Endothelial cell of umbilical vein (primary cell): Measurements from ENCODE around the gene CLEC11A. TPM values are rescaled to one million over a fixed set of nuclear protein-coding genes. Genes with fewer than 3 reads are reported as not detected.

Source experiments
- BruUV-seq: library from RNA; stranded (reverse); fragments of 400-500 nt; replicated peaks from 2 replicates; lab custom pipeline; 2021; lab: Mats Ljungman, UMichigan
- CTCF ChIA-PET: fragments of 300-600, 350-600 bp; sonication (Branson Sonifier 250); formaldehyde crosslinking; loops from one replicate; lab custom pipeline; 2021; ENCODE audit warnings: antibody characterized with exemption, inconsistent platforms; lab: Charles Lee
- POLR2A ChIA-PET: fragments of 300-600, 350-600 bp; sonication (Branson Sonifier 250); formaldehyde crosslinking; loops from one replicate; lab custom pipeline; 2021; ENCODE audit warnings: antibody characterized with exemption, inconsistent platforms; lab: Charles Lee
- DNase-seq: peaks from one replicate; pipeline ENCODE4 v3.0.0-alpha.2; 2011; ENCODE audit warnings: low read depth, low spot score
- FAIRE-seq: peaks from 2 replicates; lab custom pipeline; 2011; peaks lifted over from hg19 to GRCh38; lab: Jason Lieb, UNC
- H2AFZ ChIP-seq: 2 replicates; pipeline ENCODE4 v1.6.0; 2012; ENCODE audit warnings: low read depth, low read length, control low read depth, inconsistent platforms
- H3K27ac ChIP-seq: 2 replicates; pipeline ENCODE4 v1.5.1; 2011; ENCODE audit warnings: low read depth, mild to moderate bottlenecking, control low read depth, low read length, moderate library complexity; ENCODE audit not compliant: insufficient read depth
- H3K27me3 ChIP-seq, 2 experiments: 2 replicates each; pipeline versions ENCODE4 v1.6.0 to v1.6.1; 2011; ENCODE audit warnings: low read length in 2 of 2, mixed read lengths in 1 of 2; ENCODE audit not compliant: control insufficient read depth in 2 of 2, insufficient read depth in 2 of 2
- H3K36me3 ChIP-seq, 2 experiments: 2 replicates in 1 of 2; 3 replicates in 1 of 2; pipeline ENCODE4 v1.5.1; 2011; ENCODE audit warnings: low read length in 2 of 2, mild to moderate bottlenecking in 1 of 2, moderate library complexity in 1 of 2; ENCODE audit not compliant: control insufficient read depth in 2 of 2, insufficient read depth in 2 of 2; ENCODE audit errors: extremely low read depth in 1 of 2
- H3K4me1 ChIP-seq: 3 replicates; pipeline ENCODE4 v1.5.1; 2011; ENCODE audit warnings: mild to moderate bottlenecking, low read length; ENCODE audit not compliant: control insufficient read depth, insufficient read depth; ENCODE audit errors: extremely low read depth
- H3K4me2 ChIP-seq: 2 replicates; pipeline ENCODE4 v1.6.1; 2011; ENCODE audit warnings: low read length, control low read depth, mixed read lengths; ENCODE audit not compliant: insufficient read depth
- H3K4me3 ChIP-seq, 3 experiments: fragments of 200-600 bp in 1 of 3; sonication (generic), shearing (Covaris generic) in 1 of 3; replicated peaks in 1 of 3; 2 replicates each; pipeline ENCODE4 v1.5.1; 2011 to 2016; ENCODE audit warnings: control low read depth in 3 of 3, low read length in 3 of 3, mild to moderate bottlenecking in 2 of 3, inconsistent platforms in 1 of 3, low read depth in 1 of 3, moderate library complexity in 1 of 3; ENCODE audit not compliant: insufficient read depth in 1 of 3
- H3K79me2 ChIP-seq: 2 replicates; pipeline ENCODE4 v1.6.0; 2012; ENCODE audit warnings: low read length, inconsistent platforms; ENCODE audit not compliant: control insufficient read depth, insufficient read depth
- H3K9ac ChIP-seq: replicated peaks from 2 replicates; pipeline ENCODE3; 2011; ENCODE audit warnings: low read length, control low read depth; ENCODE audit not compliant: insufficient read depth; ENCODE audit errors: extremely low read depth
- H3K9me1 ChIP-seq: replicated peaks from 3 replicates; pipeline ENCODE4 v1.6.0; 2011; ENCODE audit warnings: mild to moderate bottlenecking, low read length; ENCODE audit not compliant: control insufficient read depth, insufficient read depth; ENCODE audit errors: extremely low read depth
- H3K9me3 ChIP-seq: replicated peaks from 2 replicates; pipeline ENCODE4 v1.5.1; 2012; ENCODE audit warnings: low read length, inconsistent platforms; ENCODE audit not compliant: control insufficient read depth, insufficient read depth
- H4K20me1 ChIP-seq: replicated peaks from 2 replicates; pipeline ENCODE3; 2011; ENCODE audit warnings: mild to moderate bottlenecking, low read length; ENCODE audit not compliant: control insufficient read depth, insufficient read depth; ENCODE audit errors: extremely low read depth
- CTCF ChIP-seq, 2 donors: IDR thresholded peaks; 1 replicate in 1 of 2; 2 replicates in 1 of 2; pipeline ENCODE4 v1.5.1; 2011; ENCODE audit warnings: low read length in 2 of 2, mild to moderate bottlenecking in 2 of 2, moderate library complexity in 2 of 2, control low read depth in 1 of 2, inconsistent platforms in 1 of 2, low read depth in 1 of 2; ENCODE audit not compliant: insufficient read depth in 1 of 2; ENCODE audit errors: extremely low read depth in 1 of 2
- EZH2 ChIP-seq: IDR thresholded peaks from 2 replicates; pipeline ENCODE4 v1.6.1; 2012; ENCODE audit warnings: borderline replicate concordance, low read depth, mild to moderate bottlenecking, moderate library complexity, low read length, inconsistent platforms; ENCODE audit not compliant: severe bottlenecking
- FOS ChIP-seq: IDR thresholded peaks from 2 replicates; pipeline ENCODE4 v1.6.1; 2011; ENCODE audit warnings: mild to moderate bottlenecking, low read length, moderate library complexity, borderline replicate concordance; ENCODE audit not compliant: insufficient read depth
- GATA2 ChIP-seq: IDR thresholded peaks from 2 replicates; pipeline ENCODE4 v1.7.0; 2011; ENCODE audit warnings: low read depth, mild to moderate bottlenecking, moderate library complexity, mixed read lengths, low read length; ENCODE audit not compliant: insufficient read length, insufficient read depth
- JUN ChIP-seq: IDR thresholded peaks from 2 replicates; pipeline ENCODE4 v1.6.1; 2011; ENCODE audit warnings: borderline replicate concordance, low read depth; ENCODE audit not compliant: insufficient read length, insufficient read depth
- MAX ChIP-seq: IDR thresholded peaks from 2 replicates; pipeline ENCODE4 v1.6.1; 2011; ENCODE audit not compliant: insufficient read depth, insufficient read length
- MYC ChIP-seq: IDR thresholded peaks from one replicate; pipeline ENCODE4 v1.6.1; 2011; ENCODE audit warnings: mild to moderate bottlenecking, low read depth, low read length
- POLR2A ChIP-seq: IDR thresholded peaks from 2 replicates; pipeline ENCODE4 v1.6.1; 2012; ENCODE audit warnings: low read depth, mild to moderate bottlenecking, control low read depth, low read length
- POLR2AphosphoS5 ChIP-seq: IDR thresholded peaks from 2 replicates; pipeline ENCODE4 v1.6.1; 2012; ENCODE audit warnings: low read depth, mild to moderate bottlenecking, control low read depth, low read length, moderate library complexity; ENCODE audit not compliant: insufficient read depth
- dilution Hi-C: fragments of 300-500 bp; cut with MboI; formaldehyde crosslinking; loops from one replicate; pipeline ENCODE4 v1.15.0; 2019; ENCODE audit warnings: low sequenced_read_pairs; ENCODE audit not compliant: extremely low pct_ligation_motif_present
- intact Hi-C: fragments of 100-400 bp; cut with micrococcal nuclease; formaldehyde crosslinking; loops from one replicate; pipeline ENCODE4 v1.10.0; 2022
- polyA plus RNA-seq, 4 experiments: library from polyadenylated mRNA; depleted of rRNA in 3 of 4; stranded (reverse) in 3 of 4; unstranded in 1 of 4; fragments of >200 nt; gene quantifications; 2 replicates each; pipeline versions ENCODE4 v1.2.1 to v1.2.3, GENCODE V29; 2011 to 2012; ENCODE audit warnings: missing spikeins in 1 of 4
- total RNA-seq: library from RNA; stranded (reverse); gene quantifications from 2 replicates; pipeline ENCODE4 v1.2.3, GENCODE V29; 2021

The CLEC11A gene
- total and polyA plus RNA-seq, 2 donors (not counting 3 experiments of a cell fraction or from before 2014, with no cell fraction given) = 10.4 to 30.1 TPM

- Histone ChIP-seq H3K27ac (no peak overlapping the region), H3K9me1 (no peaks in the 10 kb centered on the region), H3K9ac (no peak overlapping the region), H3K79me2 (no peaks in the 10 kb centered on the region), H4K20me1 (no peaks in the 10 kb centered on the region), H3K9me3 (no peaks in the 10 kb centered on the region), H3K4me2 (no peak overlapping the region), H3K4me3 (no peak overlapping the region), H3K4me1 (no peaks in the 10 kb centered on the region), H3K36me3 (no peaks in the 10 kb centered on the region), H3K27me3 (peaks cover 0 to 4% of the 10 kb centered on the region in 2 experiments), H2AFZ (no peak overlapping the region)
- dilution Hi-C loops (no loop called here), intact Hi-C loops (no loop called here)
- TF ChIP-seq MAX = peak; percentile 7
- TF ChIP-seq CTCF (IDR thresholded peaks at IDR 0.05; ENCODE audit: extremely low read depth in 1 of 2, insufficient read depth in 1 of 2, low read depth in 1 of 2, low read length in 2 of 2) = peak; percentile 4 to 20
- TF ChIP-seq POLR2A = no peak
- ChIA-PET POLR2A (no interaction called here), CTCF (interaction anchor here (1.0 to 1.4 kb wide), 3 partner anchors 12 to 40 kb away, joined by 3 to 6 read pairs (median 3); no protein-coding TSS in a partner anchor)
- FAIRE-seq = no peak
- BruUV-seq = no TSS peak
- no peak for DNase-seq
These were observed 13.1 kb upstream of the CLEC11A start for GRCh38 chr19:50710094-50710493.

- ChIA-PET POLR2A (no interaction called here), CTCF (no interaction called here)
- H3K9ac ChIP-seq = no peak overlapping the region
- no peaks in the 10 kb centered on the region for H3K4me1 ChIP-seq
- no peak for DNase-seq
- no peak overlapping the region for H3K4me3 ChIP-seq
- H3K27ac ChIP-seq = no peak overlapping the region
- intact Hi-C loops (no loop called here), dilution Hi-C loops (no loop called here)
- H2AFZ ChIP-seq = no peak overlapping the region
- BruUV-seq = no TSS peak
- no peak for TF ChIP-seq MYC
- no peak for TF ChIP-seq MAX
- TF ChIP-seq EZH2 = no peak
- TF ChIP-seq JUN = no peak
- no peak for TF ChIP-seq FOS
- no peak for TF ChIP-seq CTCF (IDR thresholded peaks at IDR 0.05; ENCODE audit: extremely low read depth in 1 of 2, insufficient read depth in 1 of 2, low read depth in 1 of 2, low read length in 2 of 2)
- no peak for TF ChIP-seq POLR2AphosphoS5
- no peak for TF ChIP-seq GATA2
- TF ChIP-seq POLR2A = no peak
- H4K20me1 ChIP-seq = no peaks in the 10 kb centered on the region
- FAIRE-seq = no peak
- H3K9me3 ChIP-seq = no peaks in the 10 kb centered on the region
- no peaks in the 10 kb centered on the region for H3K9me1 ChIP-seq
- H3K4me2 ChIP-seq = no peak overlapping the region
- no peaks in the 10 kb centered on the region for H3K36me3 ChIP-seq
- peaks cover 0 to 4% of the 10 kb centered on the region in 2 experiments for H3K27me3 ChIP-seq
- no peaks in the 10 kb centered on the region for H3K79me2 ChIP-seq
These were observed 12.6 kb upstream of the CLEC11A start for GRCh38 chr19:50710612-50711011.
